Stimulated activated CD4-positive, alpha-beta T cell treated with anti-CD3 and anti-CD28 coated beads, Interleukin-1b, Interleukin-23, amount 100 ng/mL, for 1 hour (primary cell): ENCODE measurements around the gene KIN.
"Not testable (repeated sequence)": the region's sequence is repeated elsewhere in the genome, so short reads cannot be mapped to it uniquely, and the experiment has no call there.

Experiments
- DNase-seq, 2 donors: peaks; one replicate each; pipeline ENCODE4 v3.0.0-alpha.2; 2020; ENCODE audit warnings: low read depth in 2 of 2

KIN gene

DNA sequence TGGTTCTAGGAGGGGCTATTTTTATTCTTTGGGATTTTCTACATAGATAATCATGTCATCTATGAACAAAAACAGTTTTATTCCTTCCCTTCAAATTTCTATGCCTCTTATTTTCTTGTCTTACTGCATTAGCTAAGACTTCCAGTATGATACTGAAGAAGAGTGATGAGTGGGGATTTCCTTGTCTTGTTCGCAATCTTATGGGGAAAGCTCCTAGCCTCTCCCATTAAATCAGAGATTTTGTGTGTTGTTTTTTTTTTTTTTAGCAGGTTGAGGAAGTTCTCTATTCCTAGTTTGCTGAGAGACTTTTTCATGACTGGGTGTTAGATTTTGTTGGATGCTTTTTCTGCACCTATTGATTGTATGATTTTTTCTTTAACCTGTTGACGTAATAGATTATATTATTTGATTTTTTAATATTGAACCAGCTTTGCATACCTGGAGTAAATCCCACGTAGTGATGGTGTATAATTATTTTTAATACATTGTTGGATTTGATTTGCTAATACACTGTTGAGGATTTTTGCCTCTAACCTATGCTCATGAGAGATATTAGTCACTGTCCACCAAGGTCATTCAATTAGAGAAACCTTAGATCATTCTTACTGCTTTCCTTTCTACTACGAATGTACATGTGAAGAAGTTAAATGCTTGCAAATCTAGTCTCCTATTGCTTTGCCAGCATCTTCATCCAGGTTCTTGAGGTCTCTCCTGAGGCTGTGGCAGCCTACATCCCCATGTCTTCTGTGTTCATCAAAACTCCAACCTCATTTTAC lies 6.6 kb upstream of the KIN start:
- DNase-seq: no peak

DNA sequence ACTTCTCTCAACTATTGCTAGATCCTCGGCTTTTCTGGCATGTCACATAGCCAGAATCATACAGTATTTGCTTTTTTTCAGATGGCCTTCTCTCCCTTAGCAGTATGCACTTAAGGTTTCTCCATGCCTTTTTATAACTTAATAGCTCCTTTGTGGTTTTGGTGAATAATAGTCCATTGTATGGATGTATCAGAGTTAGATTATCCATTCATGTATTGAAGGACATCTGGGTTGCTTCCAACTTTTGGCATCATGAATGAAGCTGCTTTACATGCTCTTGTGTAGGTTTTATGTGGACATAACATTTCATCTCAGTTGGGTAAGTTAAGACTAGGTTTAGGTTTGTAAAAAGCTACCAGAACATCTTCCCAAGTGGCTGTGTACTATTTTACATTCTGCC lies 4.7 kb upstream of the KIN start:
- no peak for DNase-seq

- DNase-seq: no peak
Observed at GRCh38 chr10:7789390-7789789, 1.6 kb upstream of the KIN start.

DNA sequence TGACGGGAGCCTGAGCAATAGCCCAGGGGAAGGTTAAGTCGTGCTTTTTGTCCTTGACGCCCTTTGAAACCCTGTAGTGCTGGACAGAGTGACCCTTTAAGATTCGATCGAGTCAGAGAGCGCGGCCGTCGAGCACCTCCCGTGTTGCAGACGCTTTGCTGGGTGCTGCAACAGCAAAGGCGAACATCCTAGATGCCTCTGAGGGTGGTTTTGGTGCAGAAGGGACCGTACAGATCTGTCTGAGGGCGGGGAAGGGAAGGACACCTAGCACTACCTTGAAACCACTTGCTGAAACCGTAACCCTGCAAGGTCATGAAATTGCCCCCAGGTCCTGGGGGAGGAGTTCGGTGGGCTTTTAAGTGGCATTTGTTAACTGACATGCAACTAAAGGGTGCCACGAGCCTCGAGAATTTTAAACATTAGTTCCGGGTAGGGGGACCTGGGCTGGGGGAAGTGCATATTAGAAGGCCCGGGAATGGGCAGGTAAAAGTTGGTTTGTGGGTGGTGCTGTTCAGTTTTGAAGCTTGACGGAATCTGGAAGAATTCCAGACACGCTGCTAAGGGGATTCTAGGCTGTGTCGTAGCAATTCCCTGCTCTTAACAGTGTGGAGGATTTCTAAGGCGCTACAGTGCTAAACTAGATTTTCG lies 970 bp upstream of the KIN start:
- DNase-seq: no peak

GRCh38 chr10:7787150-7787856 lies 490 bp downstream of the KIN start:
- DNase-seq: no peak

- no peak for DNase-seq
Observed at GRCh38 chr10:7786430-7786829, 1.4 kb downstream of the KIN start.

- DNase-seq: not testable (repeated sequence)
Observed at GRCh38 chr10:7782194-7782593, 5.6 kb downstream of the KIN start.

- DNase-seq: no peak
Observed at GRCh38 chr10:7776777-7777176, 11.0 kb downstream of the KIN start.

DNA sequence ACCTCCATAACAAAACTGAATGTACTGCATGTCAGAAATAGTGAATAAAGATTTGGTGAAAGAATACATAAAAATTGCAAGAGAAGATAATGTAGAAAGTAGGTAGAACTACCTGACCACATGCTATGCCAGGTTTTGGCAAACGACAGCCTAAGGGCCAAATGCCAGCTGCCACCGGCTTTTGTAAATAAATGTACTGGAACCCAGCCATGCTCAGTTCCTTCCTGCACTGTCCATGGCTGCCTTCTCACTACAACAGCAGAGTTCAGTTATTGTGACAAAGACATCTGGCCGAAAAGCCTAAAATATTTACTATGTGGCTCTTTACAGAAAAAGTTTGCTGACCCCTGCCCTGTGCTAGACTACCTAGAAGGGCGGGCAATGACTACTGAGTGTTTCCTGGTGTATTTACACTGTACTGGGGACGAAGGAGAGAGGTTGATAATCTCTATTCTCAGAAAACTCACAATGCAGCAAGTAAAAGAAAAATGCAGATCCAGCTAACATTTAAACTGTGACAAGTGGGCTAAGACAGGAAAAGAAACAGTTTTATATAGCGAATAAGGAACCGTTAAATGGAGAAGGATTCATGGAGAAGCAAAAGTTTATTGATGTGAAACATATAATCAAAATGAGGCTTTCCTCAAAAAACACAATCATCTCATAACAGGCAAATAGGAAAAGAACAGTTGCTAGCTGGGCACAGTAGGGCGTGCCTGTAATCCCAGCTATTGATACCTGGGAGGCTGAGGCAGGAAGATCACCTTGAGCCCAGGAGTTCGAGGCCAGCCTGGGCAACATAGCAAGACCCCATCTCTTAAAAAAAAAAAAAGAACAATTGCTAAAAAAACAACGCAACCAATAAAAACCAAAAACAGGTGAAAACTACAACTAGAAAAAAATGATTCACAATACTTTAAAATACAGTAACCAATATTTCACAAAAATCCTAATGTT lies 13.7 kb downstream of the KIN start:
- no peak for DNase-seq

DNA sequence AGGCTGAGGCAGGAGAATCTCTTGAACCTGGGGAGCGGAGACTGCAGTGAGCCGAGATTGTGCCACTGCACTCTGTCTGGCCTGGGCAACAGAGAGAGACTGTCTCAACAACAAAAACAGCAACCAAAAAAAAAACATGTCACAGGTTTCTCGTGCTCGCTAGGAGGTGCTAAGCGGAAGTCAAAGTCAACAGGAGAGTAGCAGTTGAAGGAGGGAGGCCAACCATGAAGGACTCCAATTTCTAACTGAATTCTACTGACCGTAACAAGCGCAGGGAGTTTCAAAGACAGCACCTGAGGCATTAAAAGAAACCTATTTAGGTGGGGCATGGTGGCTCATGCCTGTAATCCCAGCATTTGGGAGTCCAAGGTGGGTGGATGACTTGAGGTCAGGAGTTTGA lies 19.4 kb downstream of the KIN start:
- DNase-seq: no peak

- no peak for DNase-seq
Observed at GRCh38 chr10:7767209-7767608, 20.6 kb downstream of the KIN start.

DNA sequence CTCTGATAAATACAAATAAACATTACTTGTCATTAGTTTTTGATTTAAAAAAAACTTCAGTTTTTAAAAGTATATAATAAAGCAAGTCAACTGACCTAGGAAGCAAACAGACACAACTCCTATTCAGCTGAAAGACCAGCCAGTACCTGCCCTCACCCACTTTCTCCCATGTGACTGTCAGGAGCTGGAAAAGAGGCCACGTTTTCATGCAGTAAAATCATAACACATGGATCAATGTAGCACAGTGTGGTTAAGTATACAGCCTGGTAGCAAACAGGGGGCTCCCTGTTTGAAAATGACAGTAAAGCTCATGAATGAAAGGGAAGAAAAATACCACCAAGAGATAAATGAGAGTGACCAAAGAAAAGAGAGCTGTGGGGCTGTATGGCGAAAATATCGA lies 21.6 kb downstream of the KIN start:
- DNase-seq: no peak

GRCh38 chr10:7763929-7764328 lies 23.9 kb downstream of the KIN start:
- no peak for DNase-seq

- no peak for DNase-seq
Observed at GRCh38 chr10:7756360-7756992, 31.3 kb downstream of the KIN start.

DNA sequence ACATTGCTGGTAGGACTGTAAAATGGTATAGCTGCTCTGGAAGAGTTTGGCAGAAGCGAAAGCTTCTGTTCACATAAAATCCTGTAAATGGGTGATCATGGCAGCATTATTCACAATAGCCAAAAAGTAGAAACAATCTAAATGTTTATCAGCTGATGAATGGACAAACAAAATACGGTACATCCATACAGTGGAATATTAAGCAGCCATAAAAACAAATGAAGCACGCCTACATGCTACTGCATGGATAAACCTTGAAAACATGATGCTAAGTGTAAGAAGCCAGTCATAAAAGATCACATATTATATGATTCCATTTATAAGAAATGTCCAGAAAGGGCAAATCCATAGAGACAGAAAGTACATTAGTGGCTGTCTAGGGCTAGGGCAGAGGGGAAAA lies 32.7 kb downstream of the KIN start:
- no peak for DNase-seq

- no peak for DNase-seq
Observed at GRCh38 chr10:7752251-7752650, 35.5 kb downstream of the KIN start.

GRCh38 chr10:7750222-7750621 lies 37.6 kb downstream of the KIN start:
- DNase-seq: no peak

DNA sequence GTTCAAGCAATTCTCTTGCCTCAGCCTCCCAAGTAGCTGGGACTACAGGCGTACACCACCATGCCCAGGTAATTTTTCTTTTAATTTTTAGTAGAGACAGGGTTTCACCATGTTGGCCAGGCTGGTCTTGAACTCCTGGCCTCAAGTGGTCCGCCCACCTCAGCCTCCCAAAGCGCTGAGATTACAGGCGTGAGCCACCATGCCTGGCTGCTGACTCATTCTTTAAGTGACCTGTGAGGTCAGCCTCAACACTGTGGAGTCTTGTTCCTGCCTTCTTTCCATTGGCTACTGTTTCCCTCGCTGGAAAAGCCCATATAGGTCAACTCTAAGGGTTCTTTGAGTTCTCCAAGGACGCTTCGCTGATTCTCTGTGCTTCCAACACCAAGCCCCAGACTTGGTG lies 39.2 kb downstream of the KIN start:
- not testable (repeated sequence) for DNase-seq

GRCh38 chr10:7744307-7744706 lies 43.5 kb downstream of the KIN start:
- no peak for DNase-seq

GRCh38 chr10:7738536-7739407 lies 49.0 kb downstream of the KIN start:
- DNase-seq: no peak
